Fibroblast of peridontal ligament (primary cell): Measurements from ENCODE around the gene ANO7.

Experiments used
- DNase-seq: peaks from one replicate; pipeline ENCODE4 v3.0.0-alpha.2; 2010; ENCODE audit errors: extremely low read depth

ANO7 gene

DNA sequence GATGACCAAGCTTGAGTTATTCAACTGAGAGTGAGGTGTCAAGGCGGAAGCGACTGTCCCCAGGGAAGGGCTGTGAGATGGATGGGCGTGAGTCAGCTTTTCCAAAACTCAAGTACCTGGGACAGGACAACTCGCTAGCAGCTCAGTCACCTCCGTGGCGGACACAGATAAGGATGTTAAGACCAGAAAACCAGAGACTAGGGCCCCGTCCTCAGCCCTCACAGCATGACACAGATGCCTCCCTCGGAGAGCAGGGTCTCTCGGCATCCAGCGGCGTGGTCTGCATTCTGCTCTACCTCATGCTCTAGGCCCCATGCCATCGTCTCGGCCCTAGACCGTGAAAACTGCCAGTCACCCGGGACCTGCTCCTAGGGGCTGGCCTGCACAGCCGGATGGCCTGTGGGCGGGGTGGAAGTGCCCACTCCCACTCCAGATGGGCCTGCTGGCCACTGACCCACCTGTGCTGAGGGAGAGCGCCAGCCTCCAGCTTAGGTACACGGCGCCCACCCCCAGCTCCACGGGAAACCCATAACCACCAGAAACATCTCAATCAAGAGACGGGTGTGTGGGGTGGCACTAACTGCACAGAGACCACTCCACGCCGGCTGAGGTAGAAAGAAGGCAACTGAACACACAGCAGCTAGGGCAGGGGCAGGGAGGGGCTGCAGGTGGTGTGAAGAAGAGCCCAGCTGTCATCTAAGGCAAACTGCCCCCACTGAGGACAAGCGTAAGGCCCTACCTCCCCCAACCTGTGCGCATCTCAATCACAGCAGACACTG lies 39.8 kb downstream of the ANO7 start:
- no peak for DNase-seq

DNA sequence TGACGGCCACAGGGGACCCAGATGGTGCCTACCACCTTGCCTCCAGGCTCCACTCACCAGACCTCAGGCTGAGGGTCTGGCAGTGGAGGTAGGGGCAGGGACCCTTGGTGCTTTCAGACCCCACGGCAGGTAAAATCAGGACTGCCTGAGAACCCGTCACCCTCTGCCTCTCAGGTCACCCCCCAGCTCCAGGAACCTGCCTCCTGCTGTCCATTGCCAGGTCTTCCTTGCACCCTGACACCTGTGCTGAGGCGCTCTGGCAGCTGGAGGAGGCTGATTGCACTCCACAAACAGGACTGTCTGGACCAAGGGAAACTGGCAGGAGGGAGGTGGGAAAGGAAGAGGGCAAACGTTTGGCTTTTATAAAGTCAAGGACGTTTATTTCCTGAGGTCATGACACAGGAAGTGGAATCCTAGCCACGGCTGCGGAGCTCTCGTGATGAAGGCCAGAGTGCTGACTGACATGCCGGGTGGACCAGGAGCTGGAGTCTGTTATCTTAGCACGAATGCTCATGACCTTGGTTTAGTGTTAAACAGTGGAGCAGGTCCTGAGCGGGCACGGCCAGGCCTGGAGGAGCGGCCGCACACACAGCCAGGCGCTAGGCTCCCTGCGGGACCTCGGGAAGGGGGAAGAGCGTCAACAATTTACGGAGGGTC lies 40.5 kb downstream of the ANO7 start:
- DNase-seq, result no peak

DNA sequence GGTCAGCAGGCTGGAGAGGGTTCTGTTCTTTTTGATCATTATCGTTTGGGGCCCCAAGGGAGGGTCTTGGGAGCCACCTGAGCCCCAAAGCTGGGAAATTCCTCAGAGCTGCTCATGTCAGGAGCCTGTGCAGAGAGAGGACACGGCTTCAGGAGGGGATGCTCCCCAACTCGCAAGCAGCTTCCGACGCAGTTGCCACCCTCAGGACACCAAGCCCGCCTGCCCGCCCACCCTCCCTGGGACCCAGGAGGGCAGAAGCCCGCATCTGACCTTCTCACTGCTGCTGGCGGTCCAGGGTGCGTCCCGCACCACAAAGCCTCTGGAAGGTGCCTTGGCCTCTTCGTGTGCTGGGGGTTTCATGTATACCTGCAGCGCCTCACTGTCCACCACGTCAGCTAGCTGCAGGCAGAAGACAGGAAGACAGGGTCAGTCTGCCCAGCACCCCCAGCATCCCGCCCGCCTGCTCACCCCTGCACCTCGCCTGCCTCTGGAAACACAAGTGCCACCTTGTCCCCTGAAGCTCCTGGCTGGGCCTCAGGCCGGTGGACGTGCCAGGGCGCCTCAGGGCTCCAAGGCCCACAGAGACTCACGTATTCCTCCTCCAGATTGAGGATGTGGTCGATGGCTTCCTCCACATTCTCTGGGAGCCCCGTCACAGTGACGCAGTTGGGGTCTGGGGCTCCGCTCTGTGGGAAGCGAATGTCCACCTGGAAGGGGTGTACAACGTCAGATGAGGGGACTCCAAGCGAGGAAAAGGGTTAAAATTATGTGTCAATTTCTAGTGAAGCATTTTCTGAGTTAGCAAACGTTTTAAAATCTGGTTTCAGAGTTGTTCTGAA lies 41.3 kb downstream of the ANO7 start:
- DNase-seq, result no peak

DNA sequence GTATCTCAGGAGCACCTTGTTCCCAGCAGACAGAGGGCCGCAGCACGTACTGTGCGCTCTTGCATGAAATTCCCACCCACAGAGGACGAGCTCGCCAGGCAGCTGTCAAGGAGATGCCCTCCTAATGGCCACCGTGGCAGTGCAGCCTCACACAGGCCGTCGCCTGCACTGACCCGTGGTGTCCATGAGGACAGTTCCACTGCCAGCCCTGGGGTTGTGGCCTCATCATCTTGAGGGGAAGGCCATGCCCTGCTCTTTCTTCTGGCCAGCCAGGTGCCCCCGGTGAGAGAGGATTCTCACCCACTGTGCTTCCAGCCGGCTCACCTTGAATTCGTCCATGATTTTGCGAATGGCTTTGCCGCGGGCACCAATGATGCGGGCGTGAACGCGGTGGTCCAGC lies 42.0 kb downstream of the ANO7 start:
- no peak for DNase-seq

DNA sequence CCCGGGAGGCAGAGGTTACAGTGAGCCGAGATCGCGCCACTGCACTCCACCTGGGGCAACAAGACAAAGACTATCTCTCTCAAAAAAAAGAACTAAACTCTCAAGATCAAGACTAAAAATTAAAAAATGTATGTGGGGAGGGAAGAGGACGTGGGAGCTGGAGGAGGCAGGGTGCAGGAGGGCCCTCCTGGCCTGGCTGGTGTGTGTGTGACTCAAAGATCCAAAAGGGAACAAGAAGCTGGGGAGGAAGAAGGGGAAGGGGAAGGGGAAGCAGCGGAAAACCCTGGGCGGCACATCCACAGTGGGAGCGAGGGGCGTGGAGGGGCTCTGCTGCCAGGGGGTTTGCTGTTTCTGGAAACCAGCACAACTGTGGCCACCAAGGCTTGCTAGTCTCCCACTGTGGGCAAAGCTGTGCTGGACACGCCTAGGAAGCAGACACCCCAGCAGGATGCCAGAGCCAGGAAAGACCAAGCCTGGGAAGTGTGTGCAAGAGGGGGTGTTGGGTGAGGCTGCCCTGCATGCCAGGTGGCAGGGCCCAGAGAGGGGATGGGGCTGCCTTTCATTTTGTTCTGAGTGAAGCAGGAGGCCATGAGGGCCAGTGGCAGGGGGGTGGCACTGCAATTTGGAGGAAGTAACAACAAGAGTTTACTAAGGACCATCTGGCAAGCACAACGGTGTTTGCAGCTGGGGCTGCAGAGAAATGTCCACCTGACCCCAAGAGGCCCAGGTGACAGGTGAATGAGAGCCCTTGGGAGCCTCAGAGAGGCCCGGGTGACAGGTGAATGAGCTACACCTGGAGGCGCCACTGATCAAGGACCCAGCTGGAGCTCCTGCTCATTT lies 44.5 kb downstream of the ANO7 start:
- no peak for DNase-seq

DNA sequence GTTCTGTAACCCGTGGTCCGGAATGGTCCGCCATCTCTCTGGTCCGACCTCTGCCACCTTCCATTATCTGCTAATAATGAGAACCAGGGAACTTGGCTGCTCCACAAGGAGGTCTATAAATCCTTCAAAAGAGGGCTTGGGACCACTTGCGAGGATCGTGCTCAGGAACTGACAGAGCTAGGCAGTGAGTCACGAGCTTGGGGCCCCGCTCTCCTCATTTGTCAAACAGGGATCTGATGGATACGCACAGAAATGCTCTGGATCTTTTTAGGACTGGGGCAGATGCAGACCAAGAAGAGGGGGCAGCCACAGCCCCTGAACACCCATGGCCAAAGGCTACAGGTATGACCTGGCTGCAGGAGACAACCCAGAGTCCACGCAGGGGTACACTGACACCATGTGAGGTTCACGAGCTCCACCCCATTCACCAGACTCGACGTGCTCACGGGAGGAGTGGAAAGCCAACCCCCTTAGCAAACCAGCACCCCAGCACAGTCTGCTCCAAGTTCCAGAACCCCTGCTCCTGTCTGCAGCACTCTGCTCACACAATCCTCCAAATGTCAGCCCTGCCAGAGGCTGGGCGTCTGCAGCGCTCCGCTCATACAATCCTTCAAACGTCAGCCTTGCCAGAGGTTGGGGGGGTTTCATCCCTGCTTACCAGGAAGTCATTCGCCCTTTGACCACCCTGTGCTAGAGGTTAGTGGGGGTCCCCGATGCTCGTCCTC lies 45.8 kb downstream of the ANO7 start:
- DNase-seq, result no peak

DNA sequence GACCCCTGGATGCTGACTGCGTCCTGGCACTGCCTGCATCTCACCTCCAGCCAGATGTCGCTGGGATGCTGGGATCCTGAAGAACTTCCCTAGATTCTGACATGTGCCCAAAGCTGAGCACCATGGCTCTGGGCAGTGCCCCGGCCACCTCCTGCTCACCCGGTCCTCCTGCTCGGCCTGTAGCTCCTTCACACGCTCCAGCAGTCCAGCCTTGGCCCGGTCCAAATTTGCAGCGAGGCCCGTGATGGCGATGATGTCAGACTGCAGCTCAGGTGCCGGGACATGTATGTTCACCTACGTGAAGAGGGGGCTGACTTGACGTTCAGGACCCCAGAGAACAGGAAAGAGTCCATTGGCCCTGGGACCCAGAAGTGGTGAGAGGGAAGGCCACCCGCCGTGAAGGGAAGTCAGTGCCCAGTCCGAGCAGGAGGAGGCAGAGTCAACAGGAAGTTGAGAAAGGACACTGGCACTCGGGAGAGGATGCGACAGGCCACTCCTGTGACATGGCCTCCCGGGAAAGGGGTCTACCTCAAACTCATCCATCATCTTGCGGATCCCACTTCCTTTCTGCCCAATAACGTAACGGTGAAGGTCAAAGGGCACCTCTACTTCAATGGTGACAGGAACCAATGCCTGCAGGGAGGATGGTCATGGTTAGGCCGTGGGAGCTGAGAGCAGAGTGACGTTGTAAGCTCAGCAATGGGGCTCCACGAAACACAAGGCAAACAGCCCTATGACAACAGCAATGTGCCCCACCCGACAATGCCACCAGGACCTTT lies 46.7 kb downstream of the ANO7 start:
- DNase-seq, result no peak

DNA sequence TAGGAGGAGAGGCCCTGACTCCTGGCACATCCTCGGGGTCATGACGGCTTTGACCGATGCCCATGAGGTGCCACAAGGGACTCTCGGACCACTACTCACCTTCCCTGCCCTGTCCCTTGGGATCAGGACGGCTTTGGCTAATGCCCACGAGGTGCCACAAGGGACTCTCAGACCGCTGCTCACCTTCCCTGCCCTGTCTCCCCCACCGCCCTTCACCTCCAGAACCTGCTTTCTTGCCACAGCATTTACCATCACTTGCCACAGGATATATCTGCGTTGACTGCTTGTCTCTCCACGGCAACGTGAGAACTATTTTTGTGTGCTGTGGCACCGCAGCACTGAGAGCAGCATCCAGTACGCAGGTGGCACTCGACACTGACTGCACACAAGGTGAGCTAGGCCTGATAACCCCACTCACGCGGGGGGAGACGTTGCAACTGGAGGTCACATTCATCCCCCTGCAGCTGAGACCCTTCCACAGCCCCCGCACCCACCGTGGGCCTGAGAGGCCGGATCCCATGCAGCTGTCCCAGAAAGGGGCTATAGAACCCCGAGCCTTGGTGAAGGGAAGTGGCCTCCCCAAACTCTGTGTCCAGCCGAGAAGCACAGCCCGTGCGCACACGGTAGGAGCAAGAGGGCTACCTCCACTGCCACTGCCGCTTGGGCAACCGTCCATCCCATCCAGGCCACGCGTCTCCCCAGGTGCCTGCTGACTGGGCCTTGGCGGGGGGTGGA lies 47.5 kb downstream of the ANO7 start:
- no peak for DNase-seq

DNA sequence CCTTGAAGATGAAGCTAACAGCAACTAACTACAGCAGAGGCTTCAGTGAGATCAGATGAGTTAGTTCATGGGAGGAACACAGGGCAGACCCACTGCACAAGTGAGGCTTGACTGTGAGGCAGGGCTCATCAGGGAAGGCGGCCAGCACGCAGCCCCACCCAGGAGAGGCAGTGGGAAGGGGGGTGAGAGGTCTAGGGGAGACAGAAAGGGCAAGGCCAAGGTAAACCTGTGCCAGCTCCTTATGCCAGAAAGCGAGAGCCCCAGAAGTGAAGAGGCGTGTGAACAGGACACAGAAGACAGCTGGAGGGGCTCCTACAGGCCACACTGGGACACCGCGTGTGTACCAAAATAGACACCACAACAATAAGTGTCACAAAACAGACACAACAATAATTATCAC lies 48.6 kb downstream of the ANO7 start:
- DNase-seq, result no peak

DNA sequence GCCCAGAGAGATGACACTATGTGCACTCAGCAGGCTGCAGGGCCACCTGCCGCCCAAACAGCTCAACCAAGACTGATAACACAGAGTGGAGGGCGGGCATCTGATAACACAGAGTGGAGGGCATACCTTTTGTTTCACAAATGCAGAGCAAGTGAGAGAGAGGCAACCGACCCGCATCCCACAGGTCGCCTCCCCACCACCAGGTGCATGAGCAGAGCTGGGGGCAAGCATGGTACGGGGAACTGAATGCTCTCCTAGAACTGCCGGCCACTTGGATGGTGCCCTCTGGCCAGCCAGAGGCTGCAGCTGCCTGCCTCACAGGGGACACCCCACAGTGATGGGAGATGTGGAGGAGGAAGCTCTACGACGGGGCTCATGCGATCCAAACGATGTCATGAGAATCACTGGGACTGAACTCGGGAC lies 49.5 kb downstream of the ANO7 start:
- no peak for DNase-seq

DNA sequence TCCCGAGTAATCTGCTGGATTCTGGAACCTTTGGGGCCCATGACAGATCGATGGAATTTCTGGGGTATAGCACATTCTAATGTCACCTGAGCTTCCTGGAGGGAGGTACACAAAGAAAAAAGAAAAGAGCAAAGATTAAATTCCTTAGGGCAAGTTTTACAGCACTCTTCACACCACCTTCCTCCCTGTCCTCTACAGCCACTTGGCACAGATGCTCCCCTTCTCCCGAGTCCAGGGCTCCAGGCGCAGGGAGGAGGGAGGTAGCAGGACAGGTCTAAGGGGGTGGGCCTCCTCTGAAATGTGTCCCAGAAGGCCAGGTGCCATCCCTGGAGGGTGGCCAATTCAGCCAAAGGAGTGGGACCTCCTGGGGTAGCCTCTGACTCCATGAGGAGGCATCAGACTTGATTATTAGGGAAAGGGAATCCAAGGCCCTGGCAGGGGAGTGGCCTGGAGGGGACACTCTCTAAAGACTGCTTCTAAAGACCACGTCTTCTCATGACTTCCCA lies 50.3 kb downstream of the ANO7 start:
- DNase-seq, result no peak

DNA sequence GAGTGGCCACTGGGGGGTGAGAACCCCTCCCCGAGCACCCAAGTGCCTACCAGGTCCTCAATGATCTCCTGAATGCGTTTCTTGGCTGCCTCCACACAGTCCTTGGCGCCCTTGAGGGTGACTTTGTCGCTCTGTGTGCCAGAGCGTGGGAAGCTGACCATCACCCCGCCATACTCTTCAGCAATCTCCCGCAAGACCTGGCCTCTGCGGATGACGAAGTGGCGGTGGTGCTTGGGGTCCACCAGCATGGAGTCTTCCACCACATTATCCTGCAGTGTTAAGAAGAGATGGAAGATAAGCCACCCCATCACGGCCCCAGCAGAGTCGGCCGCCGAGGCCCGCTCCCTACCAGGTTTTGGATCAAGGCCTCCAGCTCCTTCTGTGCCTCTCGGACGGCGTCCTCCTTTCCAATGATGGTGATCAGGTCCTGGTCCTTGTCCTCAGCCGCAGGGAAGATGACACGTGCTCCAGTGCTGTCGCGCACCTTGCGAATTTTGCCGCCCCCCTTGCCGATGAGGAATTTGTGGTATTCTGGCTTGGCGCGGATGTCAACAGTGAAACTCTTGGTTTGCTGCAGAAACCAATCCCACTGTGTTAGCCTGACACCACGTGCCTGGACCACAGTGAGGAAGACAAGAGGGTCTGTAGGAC lies 51.2 kb downstream of the ANO7 start:
- DNase-seq, result no peak

DNA sequence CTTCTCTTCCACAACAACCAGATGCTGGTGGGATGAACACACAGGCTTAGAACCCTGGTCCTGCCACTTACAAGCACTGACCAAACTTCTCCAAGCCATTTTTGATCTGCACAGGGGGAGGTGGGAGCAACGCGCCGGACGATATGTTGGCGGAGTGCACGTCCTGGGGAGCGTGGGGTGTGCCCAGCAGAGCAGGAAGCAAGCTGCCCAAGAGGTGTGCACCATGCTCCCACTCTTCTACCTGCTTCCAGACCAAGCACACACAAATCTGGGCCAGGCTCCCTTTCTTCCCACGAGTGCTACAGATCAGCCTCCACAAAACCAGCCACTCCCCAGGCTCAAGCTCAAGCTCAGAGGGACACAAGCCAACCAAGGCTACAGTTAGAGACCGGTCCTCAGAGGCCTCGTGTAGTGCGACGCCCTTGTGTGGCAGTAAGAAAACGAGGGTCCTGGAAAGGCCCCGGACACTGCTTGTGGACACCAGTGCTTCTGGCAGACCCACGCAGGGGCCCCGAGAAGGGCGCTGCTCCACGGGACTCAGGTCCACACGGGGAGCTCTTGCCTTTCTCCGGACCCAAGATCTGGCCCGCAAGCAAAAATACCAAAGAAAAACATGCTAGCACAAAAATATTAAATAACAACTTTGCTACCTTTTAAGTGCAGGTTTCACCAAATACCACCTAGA lies 52.0 kb downstream of the ANO7 start:
- no peak for DNase-seq

DNA sequence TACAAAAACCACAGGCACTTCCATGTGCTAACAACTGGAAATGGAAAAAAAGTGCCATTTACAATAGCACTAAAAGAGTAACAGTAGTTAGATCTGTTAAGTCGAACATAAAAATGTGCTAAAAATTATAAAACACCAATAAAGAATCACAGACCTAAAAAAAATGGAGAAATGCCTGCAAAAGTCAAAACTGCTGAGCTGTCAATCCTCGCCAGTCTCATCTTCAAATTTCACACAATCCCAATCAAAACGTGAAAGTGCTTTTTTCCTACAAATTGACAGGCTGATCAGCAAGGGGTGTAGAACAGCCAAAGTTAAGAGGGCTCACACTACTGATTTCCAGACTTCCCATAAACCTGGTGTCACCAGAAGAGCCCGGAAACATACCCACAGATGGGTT lies 53.2 kb downstream of the ANO7 start:
- no peak for DNase-seq

DNA sequence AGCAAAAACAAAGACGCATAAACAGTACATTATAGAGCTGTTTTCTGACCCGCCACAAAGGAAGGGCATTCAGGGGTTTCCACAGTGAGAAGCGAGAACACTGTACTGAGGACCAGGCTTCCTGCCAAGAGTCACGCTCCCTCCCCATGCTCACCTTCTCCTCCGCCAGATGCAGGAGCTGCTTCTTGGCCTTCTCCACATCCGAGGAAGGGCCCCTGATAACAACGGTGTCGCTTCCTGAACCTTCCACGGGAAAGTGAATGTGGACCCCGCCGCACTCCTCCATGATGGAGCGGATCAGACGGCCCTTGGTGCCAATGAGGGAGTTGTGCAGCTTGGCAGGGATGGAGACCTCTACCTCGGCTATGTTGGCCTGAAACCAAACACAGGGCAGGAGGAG lies 53.8 kb downstream of the ANO7 start:
- DNase-seq, result no peak

DNA sequence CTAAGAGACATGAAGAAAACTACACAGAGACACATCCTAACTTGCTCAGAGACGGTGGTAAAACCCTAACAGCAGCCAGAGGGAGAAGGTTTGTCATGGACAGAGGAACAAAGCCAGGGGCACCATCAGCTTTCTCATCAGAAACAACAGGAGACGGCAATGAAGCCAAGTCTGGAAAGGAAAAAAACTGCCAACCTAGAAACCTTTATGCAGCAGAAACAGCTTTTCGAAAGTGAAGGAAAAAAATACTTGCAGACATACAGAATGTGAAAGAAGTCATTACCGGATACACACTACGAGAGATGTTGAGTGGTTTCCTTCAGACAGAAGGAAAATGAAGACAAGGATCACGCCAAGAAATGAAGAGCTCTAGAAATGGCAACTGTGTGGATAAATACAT lies 55.9 kb downstream of the ANO7 start:
- DNase-seq, result no peak

DNA sequence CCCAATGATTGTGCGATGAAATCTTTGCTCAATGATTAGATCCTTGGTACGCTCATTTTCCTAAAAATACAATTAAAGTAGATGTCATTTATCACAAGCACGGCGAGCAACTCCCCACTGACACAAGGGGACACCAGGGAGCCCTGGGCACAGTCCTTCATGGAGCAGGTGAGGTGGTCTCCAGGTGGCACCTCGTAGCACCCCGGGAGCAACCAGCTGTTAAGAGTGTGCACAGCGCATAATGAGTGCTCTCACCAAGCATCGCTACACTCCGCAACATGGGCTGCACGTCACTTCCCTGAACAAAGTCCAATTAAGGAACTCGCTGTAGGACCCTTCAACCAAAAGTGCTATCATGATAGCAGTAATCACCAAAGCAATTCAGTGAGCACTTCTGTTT lies 59.8 kb downstream of the ANO7 start:
- DNase-seq, result no peak

DNA sequence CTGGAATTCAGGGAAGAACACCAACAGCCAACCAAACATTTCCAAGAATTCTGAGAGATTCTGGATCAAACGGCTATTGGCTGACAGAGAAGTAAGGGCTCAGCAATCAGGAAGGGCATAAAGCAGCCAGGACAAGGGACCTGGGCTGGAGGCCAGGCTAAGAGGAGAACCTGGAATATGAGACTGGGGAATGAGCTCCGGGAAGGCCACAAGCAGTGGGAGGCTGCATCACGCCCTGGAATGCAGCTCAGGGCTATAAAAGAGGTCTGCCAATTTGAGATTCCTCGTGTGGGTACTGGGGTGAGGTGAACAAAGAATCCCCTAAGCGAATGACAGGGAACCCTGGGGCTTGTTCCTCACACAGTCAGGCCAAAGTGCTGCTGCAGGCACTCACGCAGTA lies 60.4 kb downstream of the ANO7 start:
- DNase-seq, result no peak
